ENCODE data around the gene ADD3.
"Not testable (repeated sequence)": the region's sequence is repeated elsewhere in the genome, so short reads cannot be mapped to it uniquely, and the experiment has no call there.

Gene ADD3

GRCh38 chr10:110035070-110035921 is 27.5 kb downstream of the ADD3 start:
- DNase-seq = no peak

- no peak for DNase-seq
Observed at GRCh38 chr10:110036640-110037039, 28.9 kb downstream of the ADD3 start.

GRCh38 chr10:110039254-110039653 is 31.5 kb downstream of the ADD3 start:
- DNase-seq = no peak

- no peak for DNase-seq
Observed at GRCh38 chr10:110040108-110040507, 32.3 kb downstream of the ADD3 start.

- no peak for DNase-seq
Observed at GRCh38 chr10:110040767-110041478, 33.1 kb downstream of the ADD3 start.

- no peak for DNase-seq
Observed at GRCh38 chr10:110041479-110041829, 33.7 kb downstream of the ADD3 start.

GRCh38 chr10:110042181-110042580 is 34.4 kb downstream of the ADD3 start:
- DNase-seq = no peak

GRCh38 chr10:110042891-110043290 is 35.1 kb downstream of the ADD3 start:
- DNase-seq = no peak

- no peak for DNase-seq
Observed at GRCh38 chr10:110044681-110045080, 36.9 kb downstream of the ADD3 start.

- no peak for DNase-seq
Observed at GRCh38 chr10:110045772-110046171, 38.0 kb downstream of the ADD3 start.

GRCh38 chr10:110048145-110048544 is 40.4 kb downstream of the ADD3 start:
- not testable (repeated sequence) for DNase-seq

GRCh38 chr10:110048781-110049180 is 41.0 kb downstream of the ADD3 start:
- DNase-seq = no peak

GRCh38 chr10:110049889-110050591 is 42.3 kb downstream of the ADD3 start:
- not testable (repeated sequence) for DNase-seq

- no peak for DNase-seq
Observed at GRCh38 chr10:110051487-110051886, 43.7 kb downstream of the ADD3 start.

GRCh38 chr10:110052916-110053315 is 45.1 kb downstream of the ADD3 start:
- DNase-seq = no peak

- DNase-seq = no peak
Observed at GRCh38 chr10:110056822-110057221, 49.0 kb downstream of the ADD3 start.

GRCh38 chr10:110057456-110057855 is 49.7 kb downstream of the ADD3 start:
- no peak for DNase-seq

- DNase-seq = no peak
Observed at GRCh38 chr10:110058212-110058611, 50.4 kb downstream of the ADD3 start.

- DNase-seq = no peak
Observed at GRCh38 chr10:110059925-110060324, 52.1 kb downstream of the ADD3 start.

- DNase-seq = no peak
Observed at GRCh38 chr10:110061687-110062086, 53.9 kb downstream of the ADD3 start.

- DNase-seq = no peak
Observed at GRCh38 chr10:110065269-110065668, 57.5 kb downstream of the ADD3 start.

- DNase-seq = no peak
Observed at GRCh38 chr10:110067960-110068770, 60.4 kb downstream of the ADD3 start.

- no peak for DNase-seq
Observed at GRCh38 chr10:110068780-110069179, 61.0 kb downstream of the ADD3 start.
